ENCODE results near the gene FUT2. TPM values are rescaled to one million over a fixed set of nuclear protein-coding genes. Genes with fewer than 3 reads are reported as not detected.

FUT2 gene
- total RNA-seq: 1 to 10 TPM in 1 of 4 donors, under 1 TPM in 1, not detected in 2; 0.27 to 1.3 TPM

DNA sequence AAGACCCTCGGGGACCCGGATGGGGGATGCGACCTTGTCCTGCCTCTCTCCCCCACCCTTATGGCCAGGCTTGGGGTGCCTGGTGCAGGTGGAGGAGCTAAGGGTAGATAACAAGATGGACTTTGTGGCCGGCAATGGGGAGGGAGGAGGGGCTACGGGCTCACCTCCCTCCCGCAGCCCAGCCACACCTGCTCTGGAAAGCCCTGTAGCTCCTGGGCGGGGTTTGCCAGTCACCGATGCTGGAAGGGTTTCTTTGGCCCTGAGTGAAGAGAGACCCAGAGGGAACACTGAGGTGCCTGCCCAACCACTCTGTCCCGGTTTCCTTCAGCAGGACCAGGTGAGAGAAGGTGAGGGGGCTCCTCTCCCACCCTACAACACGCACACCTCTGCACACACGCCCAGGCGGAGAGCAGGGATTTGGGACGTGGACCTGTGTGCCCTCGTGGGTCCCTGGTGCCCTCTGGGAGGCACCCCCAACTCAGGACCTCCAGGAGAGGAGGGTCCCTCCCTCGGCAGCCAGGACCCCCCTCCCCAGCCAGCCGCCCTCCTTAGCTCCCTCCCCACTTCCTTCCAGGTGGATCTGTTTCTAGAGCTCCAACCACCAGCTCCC, at the start of gene FUT2:
Gene FUT2, plus strand, starts transcription at position 229 of the 610 bp plus-strand sequence. CDS start 6,986 bp downstream, outside the sequence.
- no peaks in the 10 kb centered on the region for H3K36me3 ChIP-seq
- no peaks in the 10 kb centered on the region for H3K27me3 ChIP-seq
- peaks cover 10 to 12% of the 10 kb centered on the region in 2 donors for H3K4me1 ChIP-seq
- 33 to 36% methylated on average over 9 to 11 of the region's 16 CpGs for WGBS, 2 donors
- no peak within 1 kb of the TSS for H3K4me3 ChIP-seq (replicated peaks in 1 of 3)
- intact Hi-C loops (cut with DNase I): no loop called here
- no peak within 1 kb of the TSS for H3K27ac ChIP-seq
- no peak for DNase-seq
- no peaks in the 10 kb centered on the region for H3K9me3 ChIP-seq
- no peak for TF ChIP-seq POLR2A (IDR thresholded peaks at IDR 0.05)
- TF ChIP-seq, protein P1, sequence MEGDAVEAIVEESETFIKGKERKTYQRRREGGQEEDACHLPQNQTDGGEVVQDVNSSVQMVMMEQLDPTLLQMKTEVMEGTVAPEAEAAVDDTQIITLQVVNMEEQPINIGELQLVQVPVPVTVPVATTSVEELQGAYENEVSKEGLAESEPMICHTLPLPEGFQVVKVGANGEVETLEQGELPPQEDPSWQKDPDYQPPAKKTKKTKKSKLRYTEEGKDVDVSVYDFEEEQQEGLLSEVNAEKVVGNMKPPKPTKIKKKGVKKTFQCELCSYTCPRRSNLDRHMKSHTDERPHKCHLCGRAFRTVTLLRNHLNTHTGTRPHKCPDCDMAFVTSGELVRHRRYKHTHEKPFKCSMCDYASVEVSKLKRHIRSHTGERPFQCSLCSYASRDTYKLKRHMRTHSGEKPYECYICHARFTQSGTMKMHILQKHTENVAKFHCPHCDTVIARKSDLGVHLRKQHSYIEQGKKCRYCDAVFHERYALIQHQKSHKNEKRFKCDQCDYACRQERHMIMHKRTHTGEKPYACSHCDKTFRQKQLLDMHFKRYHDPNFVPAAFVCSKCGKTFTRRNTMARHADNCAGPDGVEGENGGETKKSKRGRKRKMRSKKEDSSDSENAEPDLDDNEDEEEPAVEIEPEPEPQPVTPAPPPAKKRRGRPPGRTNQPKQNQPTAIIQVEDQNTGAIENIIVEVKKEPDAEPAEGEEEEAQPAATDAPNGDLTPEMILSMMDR (IDR thresholded peaks at IDR 0.05): no peak

- TF ChIP-seq, protein P1 (IDR thresholded peaks at IDR 0.05): peak; percentile 59 to 93 (median 84)
- peak in 1 of 2 donors; percentile 35 for TF ChIP-seq POLR2A (IDR thresholded peaks at IDR 0.05)
- WGBS, 2 donors: 1% methylated on average over 20 to 23 of the region's 33 CpGs
- Histone ChIP-seq H3K27me3 (no peaks in the 10 kb centered on the region), H3K36me3 (no peaks in the 10 kb centered on the region), H3K4me3 (replicated peaks in 1 of 3) (peak within 1 kb of the TSS; percentile 20 to 51 (median 41)), H3K4me1 (peaks cover 13 to 23% of the 10 kb centered on the region in 2 donors), H3K9me3 (no peaks in the 10 kb centered on the region), H3K27ac (peak within 1 kb of the TSS; percentile 88 to 94 (median 89))
- intact Hi-C loops (cut with DNase I): loop anchor here (10.0 kb wide), 1 partner anchor 189 kb away; the partner anchor contains the start of gene HSD17B14
- peak; percentile 90 to 93 for DNase-seq
These were observed 49.6 kb upstream of the FUT2 start, which contains the start of gene CA11 for GRCh38 chr19:48646001-48646721. Gene CA11 (minus strand): TSS chr19:48646187. CDS start chr19:48645632, 555 bp downstream.

- intact Hi-C loops (cut with DNase I): loop anchor here (10.0 kb wide), 1 partner anchor 188 kb away; the partner anchor contains the start of gene HSD17B14
- WGBS, 2 donors: 15% methylated on average over 10 of the region's 10 CpGs
- no peak for TF ChIP-seq POLR2A (IDR thresholded peaks at IDR 0.05)
- TF ChIP-seq, protein P1 (IDR thresholded peaks at IDR 0.05): no peak
These were observed 49.0 kb upstream of the FUT2 start for GRCh38 chr19:48646722-48647216.

DNA sequence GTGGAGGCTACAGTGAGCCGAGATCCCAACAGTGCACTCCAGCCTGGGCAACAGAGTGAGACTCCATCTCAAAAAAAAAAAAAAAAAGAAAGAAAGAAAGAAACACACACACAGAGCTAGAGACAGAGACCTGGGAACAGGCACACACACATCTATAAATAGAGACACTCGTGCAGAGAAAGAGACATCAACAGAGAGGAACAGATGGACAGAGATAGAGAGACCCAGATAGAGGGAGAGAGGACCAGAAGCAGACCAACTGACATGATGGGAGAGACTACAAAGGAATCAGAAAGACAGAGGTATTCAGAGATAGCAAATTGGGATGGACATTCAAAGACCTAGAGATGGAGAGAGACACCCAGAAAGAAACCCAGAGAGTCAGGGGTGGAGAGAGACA, 47.6 kb upstream of the FUT2 start:
- no peak overlapping the region for H3K4me3 ChIP-seq (replicated peaks in 1 of 3)
- no peak for DNase-seq
- H3K4me1 ChIP-seq: peaks cover 13 to 23% of the 10 kb centered on the region in 2 donors
- TF ChIP-seq, protein P1 (IDR thresholded peaks at IDR 0.05): no peak
- no peak for TF ChIP-seq POLR2A (IDR thresholded peaks at IDR 0.05)
- H3K27me3 ChIP-seq: no peaks in the 10 kb centered on the region
- no peak overlapping the region for H3K27ac ChIP-seq
- H3K9me3 ChIP-seq: no peaks in the 10 kb centered on the region
- intact Hi-C loops (cut with DNase I): loop anchor here (10.0 kb wide), 1 partner anchor 187 kb away; the partner anchor contains the start of gene HSD17B14
- WGBS, 2 donors: 79 to 87% methylated on average over 2 of the region's 2 CpGs
- H3K36me3 ChIP-seq: no peaks in the 10 kb centered on the region

More at GRCh38 chr19:48646722-48647216, 49.0 kb upstream of the FUT2 start:
- Histone ChIP-seq H3K4me3 (replicated peaks in 1 of 3) (peak overlapping the region in 1 of 3 donors; percentile 51), H3K36me3 (no peaks in the 10 kb centered on the region), H3K9me3 (no peaks in the 10 kb centered on the region), H3K27me3 (no peaks in the 10 kb centered on the region), H3K27ac (peak overlapping the region in 2 of 3 donors; percentile 89 to 94), H3K4me1 (peaks cover 13 to 23% of the 10 kb centered on the region in 2 donors)
- no peak for DNase-seq

All from thyroid gland (tissue), 4 donors.